Measurements from ENCODE around the gene CTU2. TPM values are rescaled to one million over a fixed set of nuclear protein-coding genes. Genes with fewer than 3 reads are reported as not detected.

CTU2 gene
- total RNA-seq, 1 experiment from 2014 or later, result 24.8 TPM

- no peaks in the 10 kb centered on the region for H3K4me1 ChIP-seq (ENCODE audit: control insufficient read depth, insufficient read depth, low read length)
These were observed 29.6 kb upstream of the CTU2 start for GRCh38 chr16:88676502-88677242.

GRCh38 chr16:88677721-88678120 is 28.6 kb upstream of the CTU2 start:
- no peaks in the 10 kb centered on the region for H3K36me3 ChIP-seq (ENCODE audit: control insufficient read depth, insufficient read depth, low read length)
- H3K27ac ChIP-seq (ENCODE audit: low read length), result no peak overlapping the region
- in situ Hi-C loops (cut with HindIII; ENCODE audit: low pct_unique_long_range_greater_than_20kb, low sequenced_read_pairs), result no loop called here
- POLR2A ChIA-PET, result no interaction called here
- no peak for DNase-seq (ENCODE audit: low read depth, low spot score)
- CTCF ChIA-PET, result no interaction called here
- intact Hi-C loops (cut with micrococcal nuclease; ENCODE audit: unreplicated experiment), result no loop called here
- TF ChIP-seq REST (IDR thresholded peaks at IDR 0.05; ENCODE audit: insufficient read depth in 1 of 2, low read depth in 2 of 2, low read length in 1 of 2), result no peak
- no peak for TF ChIP-seq POLR2AphosphoS5 (IDR thresholded peaks at IDR 0.05; ENCODE audit: low read depth, low read length)
- TF ChIP-seq TCF7L2 (IDR thresholded peaks at IDR 0.05; ENCODE audit: low read depth, low read length), result no peak
- no peak for TF ChIP-seq SIN3A (IDR thresholded peaks at IDR 0.05; ENCODE audit: borderline replicate concordance, insufficient read depth, low read depth, low read length)
- TF ChIP-seq CTCF (IDR thresholded peaks at IDR 0.05), result no peak
- no TSS peak for BruUV-seq (replicated peaks)
- H3K4me1 ChIP-seq (ENCODE audit: control insufficient read depth, insufficient read depth, low read length), result no peaks in the 10 kb centered on the region
- no peak overlapping the region for H3K4me3 ChIP-seq (ENCODE audit: low read depth in 2 of 2, low read length in 2 of 2)
- no peaks in the 10 kb centered on the region for H3K9me3 ChIP-seq (ENCODE audit: control insufficient read depth, insufficient read depth, low read depth, low read length)
- H3K27me3 ChIP-seq (ENCODE audit: control insufficient read depth, insufficient read depth, low read length), result no peaks in the 10 kb centered on the region
- ATAC-seq, result no peak

More at GRCh38 chr16:88676502-88677242, 29.6 kb upstream of the CTU2 start:
- Histone ChIP-seq H3K4me3 (ENCODE audit: low read depth in 2 of 2, low read length in 2 of 2) (no peak overlapping the region), H3K27ac (ENCODE audit: low read length) (no peak overlapping the region), H3K9me3 (ENCODE audit: control insufficient read depth, insufficient read depth, low read depth, low read length) (no peaks in the 10 kb centered on the region), H3K27me3 (ENCODE audit: control insufficient read depth, insufficient read depth, low read length) (no peaks in the 10 kb centered on the region), H3K36me3 (ENCODE audit: control insufficient read depth, insufficient read depth, low read length) (no peaks in the 10 kb centered on the region)
- no peak for TF ChIP-seq REST (IDR thresholded peaks at IDR 0.05; ENCODE audit: insufficient read depth in 1 of 2, low read depth in 2 of 2, low read length in 1 of 2)
- no peak for TF ChIP-seq TCF7L2 (IDR thresholded peaks at IDR 0.05; ENCODE audit: low read depth, low read length)
- no peak for TF ChIP-seq SIN3A (IDR thresholded peaks at IDR 0.05; ENCODE audit: borderline replicate concordance, insufficient read depth, low read depth, low read length)
- TF ChIP-seq POLR2AphosphoS5 (IDR thresholded peaks at IDR 0.05; ENCODE audit: low read depth, low read length), result no peak
- BruUV-seq (replicated peaks), result no TSS peak
- in situ Hi-C loops (cut with HindIII; ENCODE audit: low pct_unique_long_range_greater_than_20kb, low sequenced_read_pairs), result no loop called here
- POLR2A ChIA-PET, result no interaction called here
- CTCF ChIA-PET, result no interaction called here
- intact Hi-C loops (cut with micrococcal nuclease; ENCODE audit: unreplicated experiment), result no loop called here
- ATAC-seq (no peak), DNase-seq (ENCODE audit: low read depth, low spot score) (no peak)
